Aorta (tissue), 5 donors: Measurements from ENCODE around the gene APOBEC3F. TPM values are rescaled to one million over a fixed set of nuclear protein-coding genes. Genes with fewer than 3 reads are reported as not detected.
"Not testable (repeated sequence)": the region's sequence is repeated elsewhere in the genome, so short reads cannot be mapped to it uniquely, and the experiment has no call there.

Source experiments
- ATAC-seq: fragments of 200-7000 bp; cut with Tn5 transposase; one replicate; pipeline ENCODE4 v1.9.1; 2022; ENCODE audit warnings: moderate library complexity; ENCODE audit not compliant: low FRiP score
- DNase-seq, 2 donors: peaks; one replicate each; pipeline ENCODE4 v3.0.0-alpha.2; 2020
- H3K27ac ChIP-seq, 2 donors: one replicate each; pipeline ENCODE4 v1.5.1; 2013; ENCODE audit warnings: low read length in 2 of 2, mild to moderate bottlenecking in 2 of 2, moderate library complexity in 2 of 2, control low read depth in 1 of 2, inconsistent platforms in 1 of 2, low read depth in 1 of 2
- H3K27me3 ChIP-seq, 2 donors: one replicate each; pipeline ENCODE4 v1.6.1; 2013; ENCODE audit warnings: control low read depth in 1 of 2, low read length in 1 of 2, mild to moderate bottlenecking in 1 of 2, moderate library complexity in 1 of 2; ENCODE audit not compliant: insufficient read depth in 2 of 2, control insufficient read depth in 1 of 2
- H3K36me3 ChIP-seq, 2 donors: one replicate each; pipeline ENCODE4 v1.6.1; 2013; ENCODE audit warnings: control low read depth in 1 of 2, low read length in 1 of 2, mild to moderate bottlenecking in 1 of 2; ENCODE audit not compliant: insufficient read depth in 2 of 2, control insufficient read depth in 1 of 2
- H3K4me1 ChIP-seq, 2 donors: one replicate each; pipeline ENCODE4 v1.6.1; 2013; ENCODE audit warnings: low read length in 2 of 2, control low read depth in 1 of 2, mild to moderate bottlenecking in 1 of 2, moderate library complexity in 1 of 2; ENCODE audit not compliant: insufficient read depth in 2 of 2, control insufficient read depth in 1 of 2
- H3K4me3 ChIP-seq, 2 donors: one replicate each; pipeline ENCODE4 v1.5.1; 2013; ENCODE audit warnings: low read length in 2 of 2, control low read depth in 1 of 2, mild to moderate bottlenecking in 1 of 2
- H3K9me3 ChIP-seq: one replicate; pipeline ENCODE4 v1.6.1; 2013; ENCODE audit warnings: mild to moderate bottlenecking, low read length; ENCODE audit not compliant: control insufficient read depth
- WGBS, 2 donors: extraction: QIAGEN DNeasy Blood & Tissue Kit; methylation state at CpG; one replicate each; pipeline ENCODE4 v1.1.7; 2013; 5-methylcytosine and 5-hydroxymethylcytosine counted together
- intact Hi-C, 2 donors: fragments of 100-400 bp; cut with DNase I; formaldehyde crosslinking; loops; one replicate each; pipeline versions ENCODE4 v1.14.2 to v1.15.0; 2022
- polyA plus RNA-seq, 2 donors: library from polyadenylated mRNA; stranded (reverse); fragments of 200-250 nt; gene quantifications; one replicate each; pipeline ENCODE4 v1.2.3, GENCODE V29; 2013
- total RNA-seq, 2 donors: library from RNA; stranded (reverse); fragmentation: NEBNext Ultra II Directional; extraction: Animal tissue kit (Norgen Biotek cat#: 25700); gene quantifications; one replicate each; pipeline ENCODE4 v1.2.1, GENCODE V29; 2021
- donor health status: healthy with polysubstance abuse.
- donor health status: Bipolar disorder and iron deficiency.
- donor health status: DM: no; HTN: no; CAD: no.
- donor health status: DM: no; HTN: no; CAD: no.
- donor health status: DM: yes; HTN: yes; CAD: no.

Gene APOBEC3F
- total and polyA plus RNA-seq, 4 donors: 4.9 to 9.5 (median 7.9) TPM

- 69 to 70% methylated on average over 6 of the region's 6 CpGs for WGBS, 2 donors
- intact Hi-C loops, H3K36me3 ChIP-seq, H3K4me1 ChIP-seq, H3K9me3 ChIP-seq, H3K4me3 ChIP-seq, H3K27ac ChIP-seq, H3K27me3 ChIP-seq, ATAC-seq, DNase-seq: not testable (repeated sequence)
These were observed 20.6 kb downstream of the APOBEC3F start for GRCh38 chr22:39061290-39061689.

GRCh38 chr22:39061951-39062350 is 21.3 kb downstream of the APOBEC3F start:
- H3K36me3 ChIP-seq, H3K9me3 ChIP-seq, DNase-seq, H3K27ac ChIP-seq, H3K27me3 ChIP-seq, H3K4me3 ChIP-seq, H3K4me1 ChIP-seq, intact Hi-C loops, ATAC-seq: not testable (repeated sequence)
- 82 to 83% methylated on average over 10 of the region's 10 CpGs for WGBS, 2 donors

- H3K36me3 ChIP-seq, H3K27ac ChIP-seq, ATAC-seq, DNase-seq, intact Hi-C loops, H3K4me3 ChIP-seq, H3K9me3 ChIP-seq, H3K4me1 ChIP-seq, H3K27me3 ChIP-seq: not testable (repeated sequence)
- WGBS, 2 donors: 89 to 90% methylated on average over 8 of the region's 8 CpGs
These were observed 23.2 kb downstream of the APOBEC3F start for GRCh38 chr22:39063904-39064303.

- intact Hi-C loops, H3K27ac ChIP-seq, DNase-seq, H3K4me1 ChIP-seq, H3K36me3 ChIP-seq, H3K4me3 ChIP-seq, H3K9me3 ChIP-seq, H3K27me3 ChIP-seq, ATAC-seq: not testable (repeated sequence)
- 84 to 85% methylated on average over 9 of the region's 9 CpGs for WGBS, 2 donors
These were observed 26.0 kb downstream of the APOBEC3F start for GRCh38 chr22:39066442-39067276.

- Histone ChIP-seq H3K36me3 (no peaks in the 10 kb centered on the region), H3K27me3 (no peaks in the 10 kb centered on the region), H3K4me3 (no peak overlapping the region), H3K9me3 (no peaks in the 10 kb centered on the region), H3K4me1 (no peaks in the 10 kb centered on the region), H3K27ac (no peak overlapping the region)
- ATAC-seq (no peak), DNase-seq (no peak)
- intact Hi-C loops: no loop called here
- 75 to 81% methylated on average over 12 to 13 of the region's 13 CpGs for WGBS, 2 donors
These were observed 27.5 kb downstream of the APOBEC3F start for GRCh38 chr22:39068033-39068785.

GRCh38 chr22:39070186-39070585 is 29.5 kb downstream of the APOBEC3F start:
- no peaks in the 10 kb centered on the region for H3K36me3 ChIP-seq

GRCh38 chr22:39072581-39072981 is 31.9 kb downstream of the APOBEC3F start:
- H3K36me3 ChIP-seq, H3K27ac ChIP-seq, H3K4me3 ChIP-seq, H3K27me3 ChIP-seq, DNase-seq, intact Hi-C loops, ATAC-seq, H3K4me1 ChIP-seq, H3K9me3 ChIP-seq: not testable (repeated sequence)
- WGBS, 2 donors: 66 to 75% methylated on average over 6 to 7 of the region's 7 CpGs

More at GRCh38 chr22:39070186-39070585, 29.5 kb downstream of the APOBEC3F start:
- intact Hi-C loops: no loop called here
- DNase-seq (no peak), ATAC-seq (no peak)
- WGBS, 2 donors: 90 to 93% methylated on average over 7 of the region's 7 CpGs
- H3K9me3 ChIP-seq: no peaks in the 10 kb centered on the region
- H3K4me1 ChIP-seq: no peaks in the 10 kb centered on the region
- no peak overlapping the region for H3K27ac ChIP-seq
- H3K4me3 ChIP-seq: no peak overlapping the region
- no peaks in the 10 kb centered on the region for H3K27me3 ChIP-seq

- Histone ChIP-seq H3K36me3 (no peaks in the 10 kb centered on the region), H3K27me3 (no peaks in the 10 kb centered on the region), H3K4me3 (no peak overlapping the region), H3K4me1 (no peaks in the 10 kb centered on the region), H3K9me3 (no peaks in the 10 kb centered on the region), H3K27ac (no peak overlapping the region)
- intact Hi-C loops: no loop called here
- 46 to 48% methylated on average over 2 of the region's 2 CpGs for WGBS, 2 donors
- ATAC-seq: no peak
- DNase-seq: no peak
These were observed 33.3 kb downstream of the APOBEC3F start for GRCh38 chr22:39073981-39074380.
